Naive thymus-derived CD8-positive, alpha-beta T cell (primary cell): ENCODE results near the gene CHD2. TPM values are rescaled to one million over a fixed set of nuclear protein-coding genes. Genes with fewer than 3 reads are reported as not detected.
A peak's percentile ranks its signal among the peaks of the same experiment; 100 is the strongest.

Experiments used
- ATAC-seq, 2 donors: fragments of 150-1000 bp; cut with Tn5 transposase in 1 of 2; sonication (Bioruptor Pico), chemical (Tn5 transposase) in 1 of 2; 1 replicate in 1 of 2; 2 replicates in 1 of 2; pipeline ENCODE4 v1.10.0; 2021; ENCODE audit warnings: mild to moderate bottlenecking in 2 of 2, moderate library complexity in 2 of 2
- POLR2A ChIA-PET: fragments of 350-600 bp; sonication (Branson Sonifier 250); formaldehyde crosslinking; loops from one replicate; lab custom pipeline; 2021; ENCODE audit warnings: antibody characterized with exemption; lab: Charles Lee
- DNase-seq, 10 donors: peaks; one replicate each; pipeline versions ENCODE4 v3.0.0 to v3.0.0-alpha.2; 2020 to 2022
- H3K27ac Mint-ChIP-seq, 10 donors: one replicate each; pipeline ENCODE4 v1.8.0; 2020 to 2022; ENCODE audit warnings: mild to moderate bottlenecking in 10 of 10, mixed read lengths in 10 of 10, moderate library complexity in 4 of 10, inconsistent platforms in 1 of 10
- H3K27me3 Mint-ChIP-seq, 5 donors: one replicate each; pipeline ENCODE4 v1.8.0; 2021 to 2022; ENCODE audit warnings: mixed read lengths in 5 of 5
- H3K36me3 Mint-ChIP-seq, 3 donors: one replicate each; pipeline ENCODE4 v1.8.0; 2020 to 2022; ENCODE audit warnings: mixed read lengths in 3 of 3, mild to moderate bottlenecking in 2 of 3, inconsistent platforms in 1 of 3
- H3K4me1 Mint-ChIP-seq, 4 donors: one replicate each; pipeline ENCODE4 v1.8.0; 2021 to 2022; ENCODE audit warnings: mixed read lengths in 4 of 4
- H3K4me3 Mint-ChIP-seq, 10 donors: one replicate each; pipeline ENCODE4 v1.8.0; 2020 to 2022; ENCODE audit warnings: mild to moderate bottlenecking in 10 of 10, mixed read lengths in 10 of 10, moderate library complexity in 6 of 10, inconsistent platforms in 1 of 10
- H3K9me3 Mint-ChIP-seq, 9 donors: one replicate each; pipeline ENCODE4 v1.8.0; 2020 to 2022; ENCODE audit warnings: mixed read lengths in 9 of 9, mild to moderate bottlenecking in 3 of 9, inconsistent platforms in 1 of 9, moderate library complexity in 1 of 9
- polyA plus RNA-seq, 3 donors: library from polyadenylated mRNA; unstranded; fragments of 300-500 nt; fragmentation: Illumina TruSeq; gene quantifications; one replicate each; pipeline ENCODE4 v1.2.3, GENCODE V29; 2021
- total RNA-seq, 8 experiments: library from RNA in 2 of 8; stranded (reverse) in 2 of 8; gene quantifications; one replicate each; pipeline ENCODE4 v1.2.3 and lab custom pipeline; 2021 to 2026

The CHD2 gene
- total and polyA plus RNA-seq, 5 experiments from 2014 or later, result 53.1 to 427 (median 101) TPM

DNA sequence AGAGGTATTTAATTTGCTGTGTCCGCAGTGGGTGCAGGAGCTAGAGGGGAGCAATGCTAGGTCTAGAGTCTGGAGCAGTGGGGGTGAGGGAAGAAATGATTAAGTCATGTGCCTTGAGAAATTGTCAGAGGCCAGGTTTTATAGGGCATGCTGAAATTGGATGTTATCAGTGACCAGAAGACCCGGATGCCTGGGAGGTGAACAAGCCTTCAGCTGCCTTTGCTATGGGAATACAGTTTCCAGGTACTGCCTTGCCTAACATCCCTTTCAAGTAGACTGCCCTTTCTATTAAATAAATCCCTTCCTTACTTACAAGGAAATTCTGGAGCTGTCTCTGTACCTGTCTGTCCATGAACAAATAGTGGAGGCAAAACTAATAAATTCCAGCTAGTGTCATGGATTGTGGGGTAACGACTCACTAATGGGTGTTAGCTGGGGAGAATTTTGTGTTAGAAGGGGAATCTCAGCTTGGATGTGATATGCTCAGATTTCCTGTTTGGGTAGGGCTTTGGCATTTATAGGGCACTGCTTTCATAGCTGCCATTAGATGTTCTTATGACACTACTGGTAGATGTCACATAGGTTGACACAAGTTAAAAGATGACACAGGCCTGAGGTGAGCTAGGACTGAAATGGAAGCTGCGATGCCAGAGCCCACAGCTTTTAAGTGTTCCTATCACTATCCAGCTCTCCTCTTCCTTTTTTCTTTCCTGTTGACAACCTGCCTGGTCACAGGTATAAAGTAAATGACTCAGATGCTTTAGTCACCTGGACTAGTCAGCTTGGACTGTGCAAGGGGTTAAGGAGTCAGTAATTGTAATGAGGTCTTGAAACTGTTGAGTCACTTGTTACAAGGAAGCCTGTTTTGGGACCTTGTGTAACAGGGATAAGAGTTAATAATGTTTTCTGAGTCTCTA lies 21.3 kb downstream of the CHD2 start:
- DNase-seq (no peak), ATAC-seq (peak; percentile 24 to 25)
- Mint-ChIP-seq H3K36me3 (peaks cover 5 to 65% (median 19%) of the 10 kb centered on the region in 3 donors), H3K9me3 (no peaks in the 10 kb centered on the region), H3K27me3 (no peaks in the 10 kb centered on the region), H3K27ac (peak overlapping the region; percentile 69 to 96 (median 90)), H3K4me3 (peak overlapping the region; percentile 26 to 82 (median 66)), H3K4me1 (peaks cover 41 to 92% (median 80%) of the 10 kb centered on the region in 4 donors)
- POLR2A ChIA-PET, result interaction anchor here (0.7 to 11.4 kb wide), 10 partner anchors 9 to 124 kb away, joined by 3 to 183 read pairs (median 4); partner anchors contain the start of gene CHD2

DNA sequence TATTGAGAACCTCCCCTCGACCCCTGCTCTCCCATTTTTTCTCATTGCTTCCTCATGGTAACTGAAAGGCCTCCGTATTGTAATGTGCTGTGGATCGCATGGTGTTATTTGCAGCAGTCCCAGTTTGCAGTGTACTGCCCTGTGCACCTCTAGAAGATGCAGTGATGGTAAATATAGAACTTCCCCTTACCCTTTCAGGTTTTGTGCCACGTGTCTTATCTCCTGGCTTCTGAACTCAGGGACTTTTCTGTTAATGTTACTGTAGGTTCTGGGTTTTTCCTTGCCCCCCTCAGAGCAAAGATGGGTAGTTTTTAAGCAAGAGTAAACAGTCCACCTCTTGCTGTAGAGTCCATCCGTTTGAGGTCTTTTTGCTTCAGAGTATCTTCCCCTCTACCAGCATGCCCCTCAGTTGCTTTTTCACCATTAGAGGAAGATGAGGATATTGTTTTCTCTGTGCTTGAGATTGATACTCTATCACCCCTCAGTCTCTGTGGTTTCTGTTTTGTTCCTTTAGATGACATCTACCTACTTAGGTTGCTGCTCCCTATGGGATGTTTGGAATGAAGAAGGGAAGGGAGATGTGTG lies 22.4 kb downstream of the CHD2 start:
- ATAC-seq (peak; percentile 57 to 78), DNase-seq (no peak)
- H3K4me1 Mint-ChIP-seq, result peaks cover 39 to 89% (median 79%) of the 10 kb centered on the region in 4 donors
- H3K27ac Mint-ChIP-seq, result peak overlapping the region; percentile 69 to 96 (median 89)
- no peaks in the 10 kb centered on the region for H3K9me3 Mint-ChIP-seq
- POLR2A ChIA-PET, result interaction anchor here (0.8 to 11.4 kb wide), 6 partner anchors 10 to 114 kb away, joined by 3 to 183 read pairs (median 6); no protein-coding TSS in a partner anchor
- no peaks in the 10 kb centered on the region for H3K27me3 Mint-ChIP-seq
- H3K36me3 Mint-ChIP-seq, result peaks cover 5 to 74% (median 19%) of the 10 kb centered on the region in 3 donors
- peak overlapping the region in 9 of 10 donors; percentile 41 to 82 (median 70) for H3K4me3 Mint-ChIP-seq

DNA sequence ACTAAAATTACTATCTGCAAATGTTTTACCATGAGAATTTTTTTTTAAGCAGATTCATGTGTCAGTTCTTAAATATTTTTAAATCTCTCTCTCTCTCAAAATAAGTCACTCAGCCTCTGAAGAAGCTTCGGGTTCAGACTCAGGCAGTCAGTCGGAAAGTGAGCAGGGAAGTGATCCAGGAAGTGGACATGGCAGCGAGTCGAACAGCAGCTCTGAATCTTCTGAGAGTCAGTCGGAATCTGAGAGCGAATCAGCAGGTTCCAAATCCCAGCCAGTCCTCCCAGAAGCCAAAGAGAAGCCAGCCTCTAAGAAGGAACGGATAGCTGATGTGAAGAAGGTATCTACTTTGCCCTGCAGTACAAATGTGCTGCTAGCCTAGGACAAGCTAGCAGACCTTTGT lies 24.1 kb downstream of the CHD2 start:
- Mint-ChIP-seq H3K27me3 (no peaks in the 10 kb centered on the region), H3K4me3 (peak overlapping the region in 7 of 10 donors; percentile 13 to 61 (median 51)), H3K9me3 (no peaks in the 10 kb centered on the region), H3K27ac (peak overlapping the region; percentile 45 to 90 (median 84)), H3K4me1 (peaks cover 41 to 86% (median 79%) of the 10 kb centered on the region in 4 donors), H3K36me3 (peaks cover 10 to 88% (median 22%) of the 10 kb centered on the region in 3 donors)
- no peak for ATAC-seq
- DNase-seq, result no peak
- POLR2A ChIA-PET, result interaction anchor here (0.6 to 2.1 kb wide), 3 partner anchors 24 to 116 kb away, joined by 3 to 11 read pairs (median 9); partner anchors contain the start of gene CHD2

DNA sequence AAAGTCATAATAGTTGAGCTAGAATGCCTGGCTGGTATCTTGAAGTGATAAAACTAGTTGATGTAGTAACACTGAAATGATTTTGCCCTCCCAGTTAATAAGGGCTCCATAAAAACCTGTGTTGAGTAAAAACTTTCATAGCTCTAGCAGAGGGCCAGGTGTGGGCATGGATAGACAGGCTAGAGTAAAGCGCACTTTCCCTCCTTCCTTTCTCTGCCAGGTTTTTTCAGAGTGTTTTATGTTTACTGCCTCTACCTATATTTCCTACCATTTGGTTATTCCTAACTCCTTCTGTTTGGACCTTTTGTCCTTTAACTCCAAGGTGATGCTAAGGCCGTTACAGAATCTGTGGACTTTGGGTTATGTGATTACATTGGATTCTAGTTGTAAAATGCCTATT lies 25.3 kb downstream of the CHD2 start:
- DNase-seq, result no peak
- no peaks in the 10 kb centered on the region for H3K9me3 Mint-ChIP-seq
- no peak for ATAC-seq
- H3K36me3 Mint-ChIP-seq, result peaks cover 10 to 91% (median 26%) of the 10 kb centered on the region in 3 donors
- H3K4me1 Mint-ChIP-seq, result peaks cover 44 to 80% (median 74%) of the 10 kb centered on the region in 4 donors
- H3K27me3 Mint-ChIP-seq, result no peaks in the 10 kb centered on the region
- POLR2A ChIA-PET, result interaction anchor here (0.5 to 2.0 kb wide), 6 partner anchors 11 to 117 kb away, joined by 3 to 11 read pairs (median 6); partner anchors contain the start of gene CHD2
- peak overlapping the region in 1 of 10 donors; percentile 46 for H3K4me3 Mint-ChIP-seq
- H3K27ac Mint-ChIP-seq, result peak overlapping the region in 7 of 10 donors; percentile 23 to 63 (median 50)

DNA sequence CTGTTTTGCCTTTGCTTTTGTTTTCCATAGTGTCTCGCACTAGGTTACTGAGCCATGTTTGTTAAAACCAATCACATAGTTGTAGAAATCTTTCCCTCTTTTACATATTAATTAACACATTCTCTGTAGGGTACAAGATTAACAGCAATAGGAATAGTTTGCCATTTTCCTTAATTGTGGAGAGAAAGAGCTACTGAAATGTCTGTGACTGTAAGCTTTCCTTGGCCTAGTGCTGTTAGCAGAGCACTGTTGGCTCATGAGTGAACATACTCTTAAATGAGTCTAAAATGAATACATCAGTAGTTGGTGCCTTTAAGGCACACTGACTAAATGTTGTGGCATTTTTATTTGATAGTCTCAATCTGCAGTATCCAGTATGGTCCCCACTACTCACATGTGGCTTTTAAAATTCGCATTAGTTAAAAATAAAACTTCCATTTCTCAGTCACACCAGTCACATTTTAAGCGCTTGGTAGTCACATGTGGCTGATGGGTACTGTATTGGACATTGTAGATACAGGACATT lies 28.2 kb downstream of the CHD2 start:
- no peaks in the 10 kb centered on the region for H3K9me3 Mint-ChIP-seq
- H3K27me3 Mint-ChIP-seq, result no peaks in the 10 kb centered on the region
- POLR2A ChIA-PET, result interaction anchor here (0.5 to 1.5 kb wide), 3 partner anchors 8 to 129 kb away, joined by 4 to 5 read pairs (median 5); no protein-coding TSS in a partner anchor
- DNase-seq (no peak), ATAC-seq (no peak)
- H3K27ac Mint-ChIP-seq, result peak overlapping the region in 9 of 10 donors; percentile 7 to 85 (median 49)
- H3K4me1 Mint-ChIP-seq, result peaks cover 31 to 71% (median 49%) of the 10 kb centered on the region in 4 donors
- peaks cover 10 to 97% (median 31%) of the 10 kb centered on the region in 3 donors for H3K36me3 Mint-ChIP-seq
- no peak overlapping the region for H3K4me3 Mint-ChIP-seq

DNA sequence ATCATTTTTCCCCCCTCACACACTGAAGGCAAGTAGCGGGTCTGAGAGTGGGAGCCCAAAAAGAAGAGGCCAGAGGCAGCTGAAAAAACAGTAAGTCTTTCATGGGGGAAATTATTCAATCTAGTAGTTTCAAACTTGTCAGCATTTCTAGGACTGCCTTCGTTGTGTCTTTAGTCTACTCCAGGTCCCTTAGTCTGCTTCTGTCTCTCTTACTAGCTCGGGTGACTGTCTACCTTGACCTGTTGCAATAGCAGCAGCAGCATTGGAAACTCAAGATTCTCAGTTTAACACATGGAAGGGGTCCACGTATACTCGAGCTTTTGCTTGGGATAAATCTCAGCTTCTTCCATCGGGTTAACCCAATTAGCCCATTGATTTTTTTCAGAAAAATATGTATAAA lies 28.9 kb downstream of the CHD2 start:
- no peaks in the 10 kb centered on the region for H3K27me3 Mint-ChIP-seq
- H3K4me1 Mint-ChIP-seq, result peaks cover 30 to 71% (median 45%) of the 10 kb centered on the region in 4 donors
- no peaks in the 10 kb centered on the region for H3K9me3 Mint-ChIP-seq
- peaks cover 9 to 97% (median 37%) of the 10 kb centered on the region in 3 donors for H3K36me3 Mint-ChIP-seq
- H3K27ac Mint-ChIP-seq, result peak overlapping the region in 9 of 10 donors; percentile 19 to 85 (median 59)
- peak overlapping the region in 1 of 10 donors; percentile 10 for H3K4me3 Mint-ChIP-seq
- POLR2A ChIA-PET, result interaction anchor here (0.6 to 1.5 kb wide), 4 partner anchors 9 to 120 kb away, joined by 3 to 5 read pairs (median 4); no protein-coding TSS in a partner anchor
- DNase-seq, result no peak
- no peak for ATAC-seq

DNA sequence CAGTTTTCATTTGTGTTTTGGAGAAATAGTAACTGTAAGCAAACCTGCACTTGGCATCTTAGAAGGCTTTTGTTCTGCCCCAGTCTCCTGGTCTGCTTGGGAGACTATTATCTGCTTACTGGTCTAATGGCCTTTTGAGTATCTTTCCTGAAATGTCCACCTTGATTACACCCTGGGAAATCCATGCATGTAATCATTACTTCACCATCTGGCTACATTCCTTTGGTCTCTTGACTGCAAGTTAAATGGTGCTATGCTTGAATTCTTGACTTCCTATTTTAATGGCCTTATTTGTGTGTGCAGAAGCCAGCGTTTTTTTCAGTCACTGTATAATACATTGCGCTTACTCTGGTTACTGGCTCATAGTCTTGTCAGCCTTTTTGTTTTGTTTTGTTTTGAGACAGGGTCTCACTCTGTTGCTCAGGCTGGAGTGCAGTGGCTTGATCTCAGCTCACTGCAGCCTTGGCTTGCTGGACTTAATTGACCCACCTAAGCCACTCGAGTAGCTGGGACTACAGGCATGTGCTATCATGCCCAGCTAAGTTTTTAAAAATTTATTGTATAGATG lies 30.0 kb downstream of the CHD2 start:
- no peak for DNase-seq
- no peak for ATAC-seq
- H3K4me3 Mint-ChIP-seq, result no peak overlapping the region
- H3K36me3 Mint-ChIP-seq, result peaks cover 11 to 97% (median 31%) of the 10 kb centered on the region in 3 donors
- POLR2A ChIA-PET, result interaction anchor here (0.9 to 1.2 kb wide), 3 partner anchors 9 to 121 kb away, joined by 3 read pairs; no protein-coding TSS in a partner anchor
- H3K27ac Mint-ChIP-seq, result peak overlapping the region in 7 of 10 donors; percentile 53 to 89 (median 73)
- H3K27me3 Mint-ChIP-seq, result no peaks in the 10 kb centered on the region
- H3K4me1 Mint-ChIP-seq, result peaks cover 31 to 76% (median 46%) of the 10 kb centered on the region in 4 donors
- no peaks in the 10 kb centered on the region for H3K9me3 Mint-ChIP-seq

DNA sequence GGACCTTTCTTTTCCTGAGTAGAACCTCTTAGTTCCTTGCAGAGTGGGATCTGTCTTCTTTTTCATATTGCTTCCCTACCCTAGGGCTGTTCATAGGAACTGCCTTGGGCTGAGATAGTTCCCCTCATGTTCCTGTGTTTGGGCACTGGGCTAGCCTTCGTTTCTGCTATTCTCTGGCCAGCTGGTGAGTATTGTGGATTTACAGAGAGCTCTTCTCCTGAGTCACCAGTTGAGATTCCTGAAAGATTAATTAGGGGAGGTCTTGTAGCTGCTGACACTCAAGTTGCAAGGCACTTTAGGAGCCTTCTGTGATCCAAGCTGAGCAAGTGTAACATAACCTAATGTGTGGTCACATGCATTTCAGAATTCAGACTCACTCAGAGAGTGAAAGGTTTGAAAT lies 30.7 kb downstream of the CHD2 start:
- no peak for DNase-seq
- Mint-ChIP-seq H3K9me3 (no peaks in the 10 kb centered on the region), H3K4me1 (peaks cover 34 to 77% (median 47%) of the 10 kb centered on the region in 4 donors), H3K4me3 (no peak overlapping the region), H3K27ac (peak overlapping the region in 8 of 10 donors; percentile 17 to 75 (median 72)), H3K36me3 (peaks cover 11 to 97% (median 37%) of the 10 kb centered on the region in 3 donors), H3K27me3 (no peaks in the 10 kb centered on the region)
- POLR2A ChIA-PET, result interaction anchor here (0.9 to 1.2 kb wide), 2 partner anchors 9 to 121 kb away, joined by 3 read pairs; no protein-coding TSS in a partner anchor
- no peak for ATAC-seq

DNA sequence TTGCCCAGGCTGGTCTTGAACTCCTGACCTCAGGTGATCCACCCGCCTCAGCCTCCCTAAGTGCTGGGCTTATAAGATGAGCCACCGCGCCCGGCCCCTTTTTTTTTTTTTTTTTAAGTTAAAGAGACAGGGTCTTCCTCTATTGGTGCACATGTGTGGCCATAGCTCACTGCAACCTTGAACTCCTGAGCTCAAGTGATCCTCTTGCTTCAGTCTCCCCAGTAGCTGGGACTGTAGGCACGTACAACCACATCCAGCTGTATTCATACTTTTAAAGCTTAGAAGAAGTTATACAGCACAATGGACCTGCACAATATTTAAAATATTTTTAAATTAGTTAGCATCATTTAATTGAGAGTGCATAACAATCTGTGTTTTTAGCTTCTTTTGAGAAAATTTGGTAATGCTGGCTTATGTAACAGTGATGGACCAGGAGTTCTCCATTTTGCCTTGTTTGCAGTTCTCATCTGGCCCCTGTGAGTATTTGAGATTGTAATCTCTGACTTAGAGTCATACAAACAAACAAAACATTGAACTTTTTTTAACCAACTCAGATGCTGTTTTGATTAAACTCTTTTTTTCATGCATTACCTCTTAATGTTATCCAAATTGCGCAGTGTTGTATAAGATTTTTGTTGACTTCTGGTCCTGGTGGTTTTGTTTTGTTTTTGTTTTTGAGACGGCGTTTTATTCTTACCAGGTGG lies 33.0 kb downstream of the CHD2 start:
- Mint-ChIP-seq H3K4me3 (peak overlapping the region in 1 of 10 donors; percentile 20), H3K9me3 (no peaks in the 10 kb centered on the region), H3K4me1 (peaks cover 36 to 75% (median 53%) of the 10 kb centered on the region in 4 donors), H3K27me3 (no peaks in the 10 kb centered on the region), H3K27ac (peak overlapping the region in 9 of 10 donors; percentile 26 to 87 (median 69)), H3K36me3 (peaks cover 11 to 97% (median 29%) of the 10 kb centered on the region in 3 donors)
- POLR2A ChIA-PET, result interaction anchor here (0.5 to 1.8 kb wide), 6 partner anchors 8 to 124 kb away, joined by 3 to 8 read pairs (median 3); no protein-coding TSS in a partner anchor
- DNase-seq (no peak), ATAC-seq (no peak)

DNA sequence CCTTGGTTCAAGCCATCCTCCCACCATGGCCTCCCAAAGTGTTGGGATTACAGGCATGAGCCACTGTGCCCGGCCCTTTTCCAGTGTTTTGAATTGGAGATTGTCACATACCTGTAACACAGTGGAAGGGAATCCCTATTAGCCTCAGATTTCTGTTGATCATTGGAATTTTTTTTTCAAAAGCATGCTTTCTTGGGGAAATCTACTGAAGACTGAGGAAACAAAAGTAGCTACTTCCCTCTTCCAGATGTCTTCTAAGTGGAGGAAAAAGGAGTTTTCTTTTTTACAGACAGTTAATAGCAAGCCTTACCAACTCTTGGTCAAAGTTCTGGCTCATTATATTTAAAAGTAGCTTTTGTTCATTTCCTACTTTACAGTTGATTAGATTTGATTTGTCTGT lies 33.7 kb downstream of the CHD2 start:
- peaks cover 31 to 71% (median 52%) of the 10 kb centered on the region in 4 donors for H3K4me1 Mint-ChIP-seq
- ATAC-seq (no peak), DNase-seq (no peak)
- H3K9me3 Mint-ChIP-seq, result no peaks in the 10 kb centered on the region
- peaks cover 7 to 96% (median 28%) of the 10 kb centered on the region in 3 donors for H3K36me3 Mint-ChIP-seq
- POLR2A ChIA-PET, result interaction anchor here (1.8 kb wide), 1 partner anchor 125 kb away, joined by 8 read pairs; no protein-coding TSS in a partner anchor
- peak overlapping the region in 6 of 10 donors; percentile 34 to 72 (median 48) for H3K27ac Mint-ChIP-seq
- no peaks in the 10 kb centered on the region for H3K27me3 Mint-ChIP-seq
- no peak overlapping the region for H3K4me3 Mint-ChIP-seq

DNA sequence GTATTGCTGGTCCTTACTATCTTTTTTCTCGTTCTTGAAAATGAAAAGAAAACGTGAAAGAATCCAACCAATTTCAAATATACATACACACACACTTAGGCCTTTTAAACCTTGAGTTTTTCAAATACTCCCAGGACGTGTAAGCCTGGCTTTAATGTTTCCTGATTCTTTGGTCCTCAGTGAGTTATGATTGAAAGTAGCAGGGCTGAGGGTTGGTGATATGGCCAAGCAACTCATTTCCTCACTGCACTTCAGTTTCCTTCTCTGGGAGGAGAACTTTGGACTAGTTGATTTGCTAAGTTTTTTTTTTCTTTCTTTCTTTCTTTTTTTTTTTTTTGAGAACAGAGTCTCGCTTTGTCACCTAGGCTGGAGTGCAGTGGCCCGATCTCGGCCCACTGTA lies 34.6 kb downstream of the CHD2 start:
- Mint-ChIP-seq H3K4me1 (peaks cover 35 to 72% (median 54%) of the 10 kb centered on the region in 4 donors), H3K27ac (peak overlapping the region in 8 of 10 donors; percentile 11 to 81 (median 26)), H3K27me3 (no peaks in the 10 kb centered on the region), H3K9me3 (no peaks in the 10 kb centered on the region), H3K4me3 (peak overlapping the region in 1 of 10 donors; percentile 14), H3K36me3 (peaks cover 13 to 97% (median 35%) of the 10 kb centered on the region in 3 donors)
- no peak for DNase-seq
- no peak for ATAC-seq
- POLR2A ChIA-PET, result no interaction called here
